SU-DHL-6 (cell line): ENCODE data around the gene FUCA2.

Experiments
- H2AFZ ChIP-seq: fragments of 200-600 bp; sonication (generic); 2 replicates; pipeline ENCODE4 v1.6.1; 2014; ENCODE audit warnings: low read depth, mild to moderate bottlenecking, moderate library complexity, mixed read lengths, antibody characterized with exemption, low read length; ENCODE audit not compliant: severe bottlenecking
- H3F3A ChIP-seq: fragments of 200-600 bp; shearing (Covaris generic); 2 replicates; pipeline ENCODE4 v1.6.0; 2016; ENCODE audit warnings: antibody characterized with exemption, mild to moderate bottlenecking; ENCODE audit not compliant: insufficient read depth
- H3K27ac ChIP-seq: fragments of 200-600 bp; sonication (generic); 2 replicates; pipeline ENCODE4 v1.5.1; 2016; ENCODE audit warnings: low read depth, mild to moderate bottlenecking, low read length, moderate library complexity, mixed read lengths
- H3K27me3 ChIP-seq: fragments of 200-600 bp; sonication (generic), shearing (Covaris generic); 2 replicates; pipeline ENCODE4 v1.6.0; 2014; ENCODE audit warnings: mild to moderate bottlenecking, low read length
- H3K36me3 ChIP-seq: fragments of 200-600 bp; sonication (generic); 2 replicates; pipeline ENCODE4 v1.6.1; 2014; ENCODE audit warnings: mild to moderate bottlenecking, low read length, mixed read lengths
- H3K4me2 ChIP-seq: fragments of 300-600, 200-600 bp; shearing (Covaris generic), sonication (generic); 2 replicates; pipeline ENCODE4 v1.6.0; 2014; ENCODE audit warnings: low read length, low read depth, mild to moderate bottlenecking; ENCODE audit not compliant: poor library complexity, severe bottlenecking
- H3K4me3 ChIP-seq: fragments of 200-600 bp; sonication (generic); 2 replicates; pipeline ENCODE4 v1.5.1; 2014; ENCODE audit warnings: antibody characterized with exemption, low read length, mild to moderate bottlenecking, mixed read lengths; ENCODE audit not compliant: insufficient read depth, poor library complexity, severe bottlenecking
- H3K79me2 ChIP-seq: fragments of 200-600 bp; sonication (generic); 2 replicates; pipeline ENCODE4 v1.6.1; 2014; ENCODE audit warnings: mild to moderate bottlenecking, low read length, moderate library complexity; ENCODE audit not compliant: insufficient read depth
- H3K9ac ChIP-seq: fragments of 200-600 bp; sonication (generic); 2 replicates; pipeline ENCODE4 v1.7.0; 2014; ENCODE audit warnings: mild to moderate bottlenecking, low read length
- H3K9me2 ChIP-seq: fragments of 200-600 bp; sonication (generic); replicated peaks from 2 replicates; pipeline ENCODE4 v1.6.1; 2014; ENCODE audit warnings: low read length; ENCODE audit not compliant: insufficient read depth
- H3K9me3 ChIP-seq: fragments of 200-600 bp; sonication (generic); 2 replicates; pipeline ENCODE4 v1.6.1; 2014; ENCODE audit warnings: low read length, mixed read lengths; ENCODE audit not compliant: insufficient read depth
- H4K20me1 ChIP-seq: fragments of 200-600 bp; sonication (generic); 2 replicates; pipeline ENCODE4 v1.6.1; 2014; ENCODE audit warnings: low read depth, mild to moderate bottlenecking, antibody characterized with exemption, low read length, moderate library complexity, mixed read lengths
- CTCF ChIP-seq: fragments of 200-600 bp; sonication (generic); IDR thresholded peaks from one replicate; pipeline ENCODE4 v1.5.1; 2017; ENCODE audit warnings: antibody characterized with exemption, mild to moderate bottlenecking, low read length, moderate library complexity; ENCODE audit not compliant: insufficient read depth, poor library complexity, severe bottlenecking
- EZH2phosphoT487 ChIP-seq: fragments of 200-600 bp; sonication (generic), shearing (Covaris generic); conservative IDR thresholded peaks from 2 replicates; pipeline ENCODE4 v1.6.1; 2018; ENCODE audit warnings: mild to moderate bottlenecking, antibody characterized with exemption, low read length, moderate library complexity, mixed read lengths

FUCA2 gene

DNA sequence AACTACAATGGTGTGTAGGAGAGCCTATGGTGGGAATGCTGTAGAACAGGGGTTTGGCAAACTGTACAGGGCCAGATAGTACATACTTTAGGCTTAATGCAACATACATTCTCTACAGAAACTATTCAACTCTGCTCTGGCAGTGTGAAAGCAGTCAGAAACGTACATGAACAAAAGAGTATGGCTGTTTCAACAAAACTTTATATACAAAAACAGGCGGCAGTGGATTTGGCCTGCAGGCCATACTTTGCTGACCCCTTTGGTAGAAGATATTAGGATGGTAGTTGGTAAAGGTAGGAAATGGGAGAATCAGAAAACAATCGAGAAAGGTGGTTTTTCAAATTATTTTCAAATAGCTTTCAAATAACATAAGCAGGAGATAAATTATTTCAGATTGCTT lies 24.8 kb downstream of the FUCA2 start:
- Histone ChIP-seq H3K79me2 (no peaks in the 10 kb centered on the region), H3K9me2 (no peaks in the 10 kb centered on the region), H3K27me3 (no peaks in the 10 kb centered on the region), H3K36me3 (no peaks in the 10 kb centered on the region), H3K27ac (no peak overlapping the region), H3F3A (no peaks in the 10 kb centered on the region), H3K9me3 (no peaks in the 10 kb centered on the region), H4K20me1 (no peaks in the 10 kb centered on the region), H2AFZ (no peak overlapping the region), H3K4me2 (no peak overlapping the region), H3K4me3 (no peak overlapping the region), H3K9ac (no peak overlapping the region)
- TF ChIP-seq EZH2phosphoT487 (no peak), CTCF (no peak)

DNA sequence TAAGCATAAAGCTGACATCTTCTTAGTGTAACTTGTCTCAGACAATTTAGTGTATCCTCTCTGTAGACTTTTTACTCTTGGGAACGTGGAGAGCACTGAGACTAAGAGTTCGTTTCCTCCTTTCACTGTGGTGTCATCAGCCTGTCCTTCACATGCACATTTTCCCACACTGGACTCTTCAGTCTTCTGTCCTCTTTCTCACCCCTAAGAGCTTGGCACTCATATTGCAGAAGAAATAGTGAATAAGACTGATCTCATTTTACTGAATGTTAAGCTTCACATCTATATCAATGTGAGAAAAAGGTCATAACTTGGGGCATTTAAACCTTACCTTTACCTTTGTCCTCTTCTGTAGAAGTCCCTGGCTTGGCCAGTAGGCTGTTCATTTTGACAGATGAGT lies 25.6 kb downstream of the FUCA2 start:
- Histone ChIP-seq H3K9me3 (no peaks in the 10 kb centered on the region), H4K20me1 (no peaks in the 10 kb centered on the region), H3K79me2 (no peaks in the 10 kb centered on the region), H3K27ac (no peak overlapping the region), H3K36me3 (no peaks in the 10 kb centered on the region), H3K4me2 (no peak overlapping the region), H3K9me2 (no peaks in the 10 kb centered on the region), H3F3A (no peaks in the 10 kb centered on the region), H2AFZ (no peak overlapping the region), H3K27me3 (no peaks in the 10 kb centered on the region), H3K9ac (no peak overlapping the region), H3K4me3 (no peak overlapping the region)
- TF ChIP-seq CTCF: no peak
- TF ChIP-seq EZH2phosphoT487: no peak

DNA sequence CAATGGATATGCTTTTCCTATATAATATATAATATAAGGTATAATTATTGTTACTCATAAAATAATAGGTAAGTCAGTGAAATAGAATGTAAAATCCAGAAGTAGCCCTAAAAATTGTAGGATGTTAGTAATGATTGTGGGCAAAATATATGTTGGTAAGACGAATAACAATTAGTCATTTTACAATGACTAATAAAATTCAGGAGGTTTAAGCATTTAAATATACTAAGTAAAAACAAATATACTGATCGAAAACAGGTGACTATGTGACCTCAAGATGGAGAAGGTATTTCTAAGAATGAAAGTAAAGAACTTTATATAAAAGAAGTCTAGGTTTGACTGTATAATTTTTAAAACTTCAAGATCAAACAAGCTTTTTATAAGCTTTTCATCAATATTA lies 28.9 kb downstream of the FUCA2 start:
- H3K27me3 ChIP-seq: no peaks in the 10 kb centered on the region
- H4K20me1 ChIP-seq: no peaks in the 10 kb centered on the region
- no peak overlapping the region for H3K4me2 ChIP-seq
- 0 out of 2 replicates have a peak, but pooled peaks cover 2% of the 10 kb centered on the region for H3K36me3 ChIP-seq
- TF ChIP-seq CTCF (no peak), EZH2phosphoT487 (no peak)
- H3K79me2 ChIP-seq: no peaks in the 10 kb centered on the region
- no peaks in the 10 kb centered on the region for H3K9me3 ChIP-seq
- H2AFZ ChIP-seq: no peak overlapping the region
- H3F3A ChIP-seq: no peaks in the 10 kb centered on the region
- H3K9ac ChIP-seq: no peak overlapping the region
- H3K9me2 ChIP-seq: no peaks in the 10 kb centered on the region
- no peak overlapping the region for H3K27ac ChIP-seq
- H3K4me3 ChIP-seq: no peak overlapping the region
